Liver (tissue), 9 donors: Measurements from ENCODE around the gene MINDY1. TPM values are rescaled to one million over a fixed set of nuclear protein-coding genes. Genes with fewer than 3 reads are reported as not detected.

Source experiments
- DNase-seq: peaks from one replicate; pipeline ENCODE4 v3.0.0-alpha.2; 2017; ENCODE audit warnings: low spot score
- H3K27ac ChIP-seq, 2 donors: one replicate each; pipeline ENCODE4 v1.7.0; 2013; ENCODE audit warnings: inconsistent platforms in 2 of 2, low read length in 2 of 2, control low read depth in 1 of 2, low read depth in 1 of 2, mild to moderate bottlenecking in 1 of 2
- H3K27me3 ChIP-seq, 4 donors: one replicate each; pipeline versions ENCODE4 v1.6.1 to v1.7.0; 2013; ENCODE audit warnings: low read length in 3 of 4, inconsistent platforms in 1 of 4, mild to moderate bottlenecking in 1 of 4, moderate library complexity in 1 of 4; ENCODE audit not compliant: control insufficient read depth in 4 of 4, insufficient read depth in 4 of 4
- H3K36me3 ChIP-seq, 4 donors: one replicate each; pipeline versions ENCODE4 v1.6.1 to v1.7.0; 2013; ENCODE audit warnings: low read length in 3 of 4, mild to moderate bottlenecking in 3 of 4, low read depth in 1 of 4, moderate library complexity in 1 of 4; ENCODE audit not compliant: control insufficient read depth in 4 of 4, insufficient read depth in 3 of 4
- H3K4me1 ChIP-seq, 4 donors: one replicate each; pipeline versions ENCODE4 v1.6.1 to v1.7.0; 2013; ENCODE audit warnings: low read length in 3 of 4, mild to moderate bottlenecking in 3 of 4, moderate library complexity in 1 of 4; ENCODE audit not compliant: control insufficient read depth in 4 of 4, insufficient read depth in 4 of 4
- H3K4me3 ChIP-seq, 3 donors: one replicate each; pipeline versions ENCODE4 v1.6.1 to v1.7.0; 2013; ENCODE audit warnings: low read length in 3 of 3, control low read depth in 1 of 3, low read depth in 1 of 3, mild to moderate bottlenecking in 1 of 3
- H3K9ac ChIP-seq, 2 donors: one replicate each; pipeline ENCODE4 v1.7.0; 2013; ENCODE audit warnings: low read length in 2 of 2, mild to moderate bottlenecking in 2 of 2, moderate library complexity in 2 of 2, control low read depth in 1 of 2, low read depth in 1 of 2
- H3K9me3 ChIP-seq, 4 donors: one replicate each; pipeline versions ENCODE4 v1.6.1 to v1.7.0; 2013; ENCODE audit warnings: low read length in 3 of 4; ENCODE audit not compliant: control insufficient read depth in 4 of 4
- EGR1 ChIP-seq, 2 donors: IDR thresholded peaks; 2 replicates each; pipeline ENCODE4 v1.6.1; 2016 to 2018; ENCODE audit warnings: antibody characterized with exemption in 2 of 2, low read depth in 2 of 2
- FOXA1 ChIP-seq: IDR thresholded peaks from 2 replicates; pipeline ENCODE4 v1.6.1; 2016; ENCODE audit warnings: antibody characterized with exemption
- FOXA2 ChIP-seq: IDR thresholded peaks from 2 replicates; pipeline ENCODE4 v1.6.1; 2016; ENCODE audit warnings: antibody characterized with exemption
- GABPA ChIP-seq, 2 donors: IDR thresholded peaks in 1 of 2; conservative IDR thresholded peaks in 1 of 2; 2 replicates each; pipeline ENCODE4 v1.6.1; 2016; ENCODE audit warnings: antibody characterized with exemption in 2 of 2, mild to moderate bottlenecking in 1 of 2, moderate library complexity in 1 of 2
- HNF4A ChIP-seq, 2 donors: conservative IDR thresholded peaks; 2 replicates each; pipeline ENCODE4 v1.6.1; 2016; ENCODE audit warnings: antibody characterized with exemption in 2 of 2, mild to moderate bottlenecking in 2 of 2
- HNF4G ChIP-seq: IDR thresholded peaks from 2 replicates; pipeline ENCODE4 v1.6.1; 2016; ENCODE audit warnings: antibody characterized with exemption
- NR2F2 ChIP-seq: IDR thresholded peaks from 2 replicates; pipeline ENCODE4 v1.6.1; 2016; ENCODE audit warnings: antibody characterized with exemption
- RAD21 ChIP-seq, 2 donors: IDR thresholded peaks; 2 replicates each; pipeline ENCODE4 v1.6.1; 2016; ENCODE audit warnings: antibody characterized with exemption in 2 of 2, mild to moderate bottlenecking in 2 of 2
- SP1 ChIP-seq: IDR thresholded peaks from 2 replicates; pipeline ENCODE4 v1.6.1; 2018; ENCODE audit warnings: antibody characterized with exemption, mild to moderate bottlenecking
- TAF1 ChIP-seq: conservative IDR thresholded peaks from 2 replicates; pipeline ENCODE4 v1.6.1; 2016; ENCODE audit warnings: antibody characterized with exemption, mild to moderate bottlenecking
- YY1 ChIP-seq: IDR thresholded peaks from 2 replicates; pipeline ENCODE4 v1.6.1; 2016; ENCODE audit warnings: antibody characterized with exemption, mild to moderate bottlenecking
- WGBS: extraction: QIAGEN DNeasy Blood & Tissue Kit; methylation state at CpG from one replicate; pipeline ENCODE4 v1.1.7; 2013; 5-methylcytosine and 5-hydroxymethylcytosine counted together
- polyA plus RNA-seq, 2 donors: library from polyadenylated mRNA; stranded (reverse) in 1 of 2; unstranded in 1 of 2; fragments of 200-250 nt in 1 of 2; fragments of >200 nt in 1 of 2; fragmentation: Nextera tagmentation in 1 of 2; extraction: Ambion mirVana in 1 of 2; gene quantifications; one replicate each; pipeline versions ENCODE4 v1.2.1 to v1.2.3, GENCODE V29; 2013 to 2015
- total RNA-seq, 2 donors: library from RNA; depleted of rRNA; stranded (reverse); fragments of >200 nt; gene quantifications; one replicate each; pipeline ENCODE4 v1.2.3, GENCODE V29; 2014
- TF ChIP-seq, protein P1 (sequence below): IDR thresholded peaks from 2 replicates; pipeline ENCODE4 v1.6.1; 2016; ENCODE audit warnings: antibody characterized with exemption
- TF ChIP-seq, protein P2 (sequence below): IDR thresholded peaks from 2 replicates; pipeline ENCODE4 v1.6.1; 2016; ENCODE audit warnings: antibody characterized with exemption
- TF ChIP-seq, protein P3 (sequence below): IDR thresholded peaks from 2 replicates; pipeline ENCODE4 v1.6.1; 2016; ENCODE audit warnings: antibody characterized with exemption
- donor health status: healthy.
- donor health status: healthy.
- donor health status: healthy.
- donor health status: healthy.
- donor health status: healthy.

MINDY1 gene
- total and polyA plus RNA-seq, 4 donors: 7.3 to 21.3 (median 9.0) TPM

DNA sequence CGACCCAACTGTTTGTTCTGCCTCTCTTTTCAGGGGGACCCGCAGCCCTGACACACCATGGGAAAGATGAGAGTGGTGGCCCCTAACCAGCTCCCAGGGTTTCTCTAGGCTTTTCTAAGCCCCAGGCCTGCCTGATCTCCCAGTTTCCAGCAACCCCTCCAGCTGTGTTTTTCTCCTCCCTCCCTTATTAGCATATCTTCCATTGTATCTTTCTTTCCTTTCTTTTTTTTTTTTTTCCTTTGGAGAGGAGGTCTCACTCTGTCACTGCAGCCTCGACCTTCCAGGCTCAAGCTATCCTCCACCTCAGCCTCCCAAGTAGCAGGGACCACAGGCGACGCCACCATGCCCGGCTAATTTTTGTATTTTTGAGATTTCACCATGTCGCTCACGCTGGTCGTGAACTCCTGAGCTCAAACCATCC is 30.3 kb downstream of the MINDY1 start (continued):
- TF ChIP-seq, protein P1, sequence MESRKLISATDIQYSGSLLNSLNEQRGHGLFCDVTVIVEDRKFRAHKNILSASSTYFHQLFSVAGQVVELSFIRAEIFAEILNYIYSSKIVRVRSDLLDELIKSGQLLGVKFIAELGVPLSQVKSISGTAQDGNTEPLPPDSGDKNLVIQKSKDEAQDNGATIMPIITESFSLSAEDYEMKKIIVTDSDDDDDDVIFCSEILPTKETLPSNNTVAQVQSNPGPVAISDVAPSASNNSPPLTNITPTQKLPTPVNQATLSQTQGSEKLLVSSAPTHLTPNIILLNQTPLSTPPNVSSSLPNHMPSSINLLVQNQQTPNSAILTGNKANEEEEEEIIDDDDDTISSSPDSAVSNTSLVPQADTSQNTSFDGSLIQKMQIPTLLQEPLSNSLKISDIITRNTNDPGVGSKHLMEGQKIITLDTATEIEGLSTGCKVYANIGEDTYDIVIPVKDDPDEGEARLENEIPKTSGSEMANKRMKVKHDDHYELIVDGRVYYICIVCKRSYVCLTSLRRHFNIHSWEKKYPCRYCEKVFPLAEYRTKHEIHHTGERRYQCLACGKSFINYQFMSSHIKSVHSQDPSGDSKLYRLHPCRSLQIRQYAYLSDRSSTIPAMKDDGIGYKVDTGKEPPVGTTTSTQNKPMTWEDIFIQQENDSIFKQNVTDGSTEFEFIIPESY: no peak
- TF ChIP-seq HNF4A (conservative IDR thresholded peaks at IDR 0.05): no peak

DNA sequence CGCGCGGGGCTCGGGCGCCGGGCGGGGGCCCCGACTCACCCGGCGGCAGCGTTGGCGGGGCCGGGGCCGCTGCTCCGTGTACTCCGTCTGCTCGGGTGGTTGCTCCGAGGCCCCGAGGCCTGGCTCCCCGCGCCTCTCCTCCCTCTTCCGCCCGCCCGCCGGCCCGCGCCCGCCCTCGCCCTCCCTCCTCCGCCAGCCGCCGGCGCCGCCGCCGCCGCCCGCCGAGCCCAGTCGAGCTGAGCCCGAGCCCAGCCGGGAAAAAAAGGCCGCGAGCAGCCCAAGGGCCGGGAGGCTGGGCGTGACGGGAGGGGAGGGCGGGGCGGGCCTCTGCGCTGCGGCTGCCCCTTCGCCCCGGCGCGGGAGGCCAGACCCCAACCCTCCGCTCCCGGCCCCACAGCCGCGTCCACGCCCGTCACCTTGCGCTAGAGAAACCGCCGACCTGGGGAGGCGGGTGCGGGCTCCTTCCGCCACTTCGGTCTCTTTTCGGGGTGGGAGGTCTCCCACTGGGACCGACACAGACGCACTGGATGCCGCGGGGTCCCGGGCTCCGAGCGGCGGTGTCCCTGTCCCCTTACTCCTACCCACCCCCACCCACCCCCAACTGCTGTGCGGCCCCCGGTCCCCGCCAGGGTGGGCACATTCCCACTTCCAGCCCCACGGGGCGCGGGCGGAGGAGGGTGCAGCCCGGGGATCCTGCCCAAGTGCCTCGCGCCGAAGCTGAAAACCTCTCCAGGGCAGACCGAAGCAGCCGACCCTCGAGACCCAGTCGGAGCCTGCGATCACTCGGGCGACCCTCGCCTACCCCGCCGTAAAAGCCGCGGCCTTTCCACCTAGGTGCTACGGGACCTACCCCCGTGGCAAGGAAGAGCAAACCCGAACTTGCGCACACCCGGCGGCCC is 31.9 kb downstream of the MINDY1 start, which contains the start of gene CERS2:
TSS of gene CERS2 (minus strand) at position 256 of the 899 bp plus-strand sequence. CDS start 5,745 bp downstream, outside the sequence.
- Histone ChIP-seq H3K9me3 (no peaks in the 10 kb centered on the region), H3K27ac (peak within 1 kb of the TSS; percentile 89 to 90), H3K4me1 (peaks cover 12 to 65% (median 53%) of the 10 kb centered on the region in 4 donors), H3K27me3 (no peaks in the 10 kb centered on the region), H3K9ac (peak within 1 kb of the TSS; percentile 93 to 98), H3K36me3 (no peaks in the 10 kb centered on the region), H3K4me3 (peak within 1 kb of the TSS; percentile 86 to 94 (median 90))
- peak; percentile 83 for DNase-seq
- 4% methylated on average over 106 of the region's 106 CpGs for WGBS
- TF ChIP-seq SP1: no peak
- no peak for TF ChIP-seq HNF4G
- TF ChIP-seq, protein P2, sequence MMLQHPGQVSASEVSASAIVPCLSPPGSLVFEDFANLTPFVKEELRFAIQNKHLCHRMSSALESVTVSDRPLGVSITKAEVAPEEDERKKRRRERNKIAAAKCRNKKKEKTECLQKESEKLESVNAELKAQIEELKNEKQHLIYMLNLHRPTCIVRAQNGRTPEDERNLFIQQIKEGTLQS: no peak
- no peak for TF ChIP-seq RAD21 (IDR thresholded peaks at IDR 0.05)
- TF ChIP-seq, protein P1: no peak
- TF ChIP-seq EGR1 (IDR thresholded peaks at IDR 0.05; ENCODE audit: low read depth in 2 of 2): no peak
- TF ChIP-seq HNF4A (conservative IDR thresholded peaks at IDR 0.05): no peak
- no peak for TF ChIP-seq YY1
- TF ChIP-seq, protein P3, sequence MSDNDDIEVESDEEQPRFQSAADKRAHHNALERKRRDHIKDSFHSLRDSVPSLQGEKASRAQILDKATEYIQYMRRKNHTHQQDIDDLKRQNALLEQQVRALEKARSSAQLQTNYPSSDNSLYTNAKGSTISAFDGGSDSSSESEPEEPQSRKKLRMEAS: no peak
- no peak for TF ChIP-seq GABPA (IDR thresholded peaks at IDR 0.05 in 1 of 2, conservative IDR thresholded peaks at IDR 0.05 in 1 of 2)
- TF ChIP-seq FOXA2: no peak
- no peak for TF ChIP-seq FOXA1
- TF ChIP-seq TAF1: no peak
- TF ChIP-seq NR2F2: no peak
